Lower leg skin (tissue), 3 donors: ENCODE results near the gene PKDCC.

Source experiments
- CTCF ChIP-seq, 3 donors: fragments of 450-650 bp; IDR thresholded peaks; one replicate each; pipeline ENCODE4 v1.5.1; 2016; ENCODE audit warnings: antibody characterized with exemption in 3 of 3, mild to moderate bottlenecking in 3 of 3, moderate library complexity in 2 of 3
- POLR2A ChIP-seq, 2 donors: fragments of 450-650 bp; IDR thresholded peaks; one replicate each; pipeline ENCODE4 v1.6.1; 2016 to 2017; ENCODE audit warnings: antibody characterized with exemption in 2 of 2, mild to moderate bottlenecking in 1 of 2, moderate library complexity in 1 of 2

GRCh38 chr2:42057159-42057901 lies 9.5 kb downstream of the PKDCC start:
- TF ChIP-seq POLR2A (IDR thresholded peaks at IDR 0.05) (no peak), CTCF (IDR thresholded peaks at IDR 0.05) (no peak)
